HepG2 (cell line): Measurements from ENCODE around the gene CD58. TPM values are rescaled to one million over a fixed set of nuclear protein-coding genes. Genes with fewer than 3 reads are reported as not detected.
A peak's percentile ranks its signal among the peaks of the same experiment; 100 is the strongest.

ENCODE experiments used
- EED ChIP-seq: sonication (generic); formaldehyde crosslinking; IDR thresholded peaks from 2 replicates; pipeline ENCODE4 v1.5.0; 2020; ENCODE audit warnings: mild to moderate bottlenecking, missing genetic modification reagents
- ELF3 ChIP-seq: IDR thresholded peaks from 2 replicates; pipeline ENCODE4 v1.6.1; 2016; ENCODE audit warnings: missing genetic modification reagents, missing compliant biosample characterization
- FOXA1 ChIP-seq, 2 experiments: fragments of 450-650 bp in 1 of 2; sonication (generic) in 1 of 2; formaldehyde crosslinking in 1 of 2; IDR thresholded peaks; 2 replicates each; pipeline versions ENCODE4 v1.4.0 to v1.6.1; 2016 to 2020; ENCODE audit warnings: missing genetic modification reagents in 1 of 2
- IKZF4 ChIP-seq: sonication (generic); formaldehyde crosslinking; IDR thresholded peaks from 2 replicates; pipeline ENCODE4 v1.5.1; 2020; ENCODE audit warnings: borderline replicate concordance, mild to moderate bottlenecking, low read depth, missing genetic modification reagents; ENCODE audit errors: not compliant biosample characterization
- KDM6A ChIP-seq: IDR thresholded peaks from 2 replicates; pipeline ENCODE4 v1.6.1; 2016; ENCODE audit warnings: low read depth
- MEIS2 ChIP-seq: sonication (generic); formaldehyde crosslinking; IDR thresholded peaks from 2 replicates; pipeline ENCODE4 v1.9.0; 2021; ENCODE audit warnings: mild to moderate bottlenecking, missing genetic modification reagents
- MTF1 ChIP-seq: sonication (generic); formaldehyde crosslinking; IDR thresholded peaks from 2 replicates; pipeline ENCODE4 v1.5.0; 2020; ENCODE audit warnings: missing genetic modification reagents
- NAIF1 ChIP-seq: sonication (generic); formaldehyde crosslinking; IDR thresholded peaks from 2 replicates; pipeline ENCODE4 v1.5.0; 2020; ENCODE audit warnings: mild to moderate bottlenecking, missing genetic modification reagents, borderline replicate concordance
- NBN ChIP-seq: fragments of 450-650 bp; conservative IDR thresholded peaks from 2 replicates; pipeline ENCODE4 v1.6.1; 2017
- PBX3 ChIP-seq: sonication (generic); formaldehyde crosslinking; IDR thresholded peaks from 2 replicates; pipeline ENCODE4 v1.8.1; 2023; ENCODE audit warnings: missing genetic modification reagents, inconsistent platforms, borderline replicate concordance
- TARDBP ChIP-seq: sonication (generic); formaldehyde crosslinking; IDR thresholded peaks from 2 replicates; pipeline ENCODE4 v1.8.0; 2022; ENCODE audit warnings: mild to moderate bottlenecking, missing genetic modification reagents
- TOE1 ChIP-seq: sonication (generic); formaldehyde crosslinking; IDR thresholded peaks from 2 replicates; pipeline ENCODE4 v1.4.0; 2020; ENCODE audit warnings: mild to moderate bottlenecking, missing genetic modification reagents
- ZFP91 ChIP-seq: sonication (generic); formaldehyde crosslinking; IDR thresholded peaks from 2 replicates; pipeline ENCODE4 v1.9.0; 2022; ENCODE audit warnings: missing genetic modification reagents, mild to moderate bottlenecking, borderline replicate concordance
- ZKSCAN1 ChIP-seq: fragments of 150-350 bp; IDR thresholded peaks from 2 replicates; pipeline ENCODE4 v1.6.1; 2014; ENCODE audit warnings: low read length
- ZNF12 ChIP-seq: sonication (generic); formaldehyde crosslinking; IDR thresholded peaks from 2 replicates; pipeline ENCODE4 v1.5.0; 2020; ENCODE audit warnings: missing genetic modification reagents
- ZNF414 ChIP-seq: sonication (generic); formaldehyde crosslinking; IDR thresholded peaks from 2 replicates; pipeline ENCODE4 v1.5.0; 2020; ENCODE audit warnings: missing genetic modification reagents
- ZNF512B ChIP-seq: sonication (generic); formaldehyde crosslinking; IDR thresholded peaks from 2 replicates; pipeline ENCODE4 v1.5.1; 2020; ENCODE audit warnings: missing genetic modification reagents, mild to moderate bottlenecking, borderline replicate concordance
- ZNF552 ChIP-seq: sonication (generic); formaldehyde crosslinking; IDR thresholded peaks from 2 replicates; pipeline ENCODE4 v1.9.0; 2022; ENCODE audit warnings: missing genetic modification reagents, mild to moderate bottlenecking, borderline replicate concordance
- ZNF605 ChIP-seq: sonication (generic); formaldehyde crosslinking; IDR thresholded peaks from 2 replicates; pipeline ENCODE4 v1.8.0; 2022; ENCODE audit warnings: mild to moderate bottlenecking, missing genetic modification reagents
- ZNF652 ChIP-seq: IDR thresholded peaks from 2 replicates; pipeline ENCODE4 v1.6.1; 2016; ENCODE audit warnings: low read depth, borderline replicate concordance
- ZNF75D ChIP-seq: sonication (generic); formaldehyde crosslinking; IDR thresholded peaks from 2 replicates; pipeline ENCODE4 v1.8.1; 2023; ENCODE audit warnings: missing genetic modification reagents, mild to moderate bottlenecking, borderline replicate concordance
- polyA plus RNA-seq, 8 experiments: library from polyadenylated mRNA; depleted of rRNA in 3 of 8; stranded (reverse) in 7 of 8; unstranded in 1 of 8; fragments of >200 nt; fragmentation: Illumina TruSeq in 4 of 8; extraction: Trizol in 4 of 8; gene quantifications; 2 replicates each; pipeline versions ENCODE4 v1.2.1 to v1.2.3, GENCODE V29; 2011 to 2016; ENCODE audit warnings: low read depth in 4 of 8, missing spikeins in 1 of 8, mixed read lengths in 1 of 8; ENCODE audit not compliant: insufficient read depth in 1 of 8
- total RNA-seq, 5 experiments: library from RNA; depleted of rRNA; stranded (reverse); fragments of >200 nt; fragmentation: Illumina TruSeq; extraction: Trizol; gene quantifications; 2 replicates each; pipeline ENCODE4 v1.2.3, GENCODE V29; 2016; ENCODE audit warnings: low read depth in 1 of 5
- TF ChIP-seq, protein P1 (sequence below): sonication (generic); formaldehyde crosslinking; IDR thresholded peaks from 2 replicates; pipeline ENCODE4 v1.4.0; 2020; ENCODE audit warnings: missing genetic modification reagents, low read depth, mild to moderate bottlenecking, borderline replicate concordance

Gene CD58
- total and polyA plus RNA-seq, 2 of the 13 experiments (the other 11 are each of a cell fraction or from before 2014, with no cell fraction given) = 9.4 to 13.5 TPM

- TF ChIP-seq, protein P1, sequence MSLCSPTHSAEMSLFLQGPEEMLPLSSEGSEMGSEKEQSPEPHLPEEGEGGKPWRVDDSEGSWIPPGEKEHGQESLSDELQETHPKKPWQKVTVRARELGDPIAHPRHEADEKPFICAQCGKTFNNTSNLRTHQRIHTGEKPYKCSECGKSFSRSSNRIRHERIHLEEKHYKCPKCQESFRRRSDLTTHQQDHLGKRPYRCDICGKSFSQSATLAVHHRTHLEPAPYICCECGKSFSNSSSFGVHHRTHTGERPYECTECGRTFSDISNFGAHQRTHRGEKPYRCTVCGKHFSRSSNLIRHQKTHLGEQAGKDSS = no peak
- no peak for TF ChIP-seq IKZF4 (CRISPR knock-in tag)
- 0 out of 2 replicates have a peak, but pooled peaks have one; percentile 15 for TF ChIP-seq KDM6A
- TF ChIP-seq PBX3 (CRISPR knock-in tag) = no peak
- no peak for TF ChIP-seq ZNF12 (CRISPR knock-in tag)
- peak; percentile 58 for TF ChIP-seq ZNF605 (CRISPR knock-in tag)
- TF ChIP-seq MEIS2 (CRISPR knock-in tag) = 0 out of 2 replicates have a peak, but pooled peaks have one; percentile 22
- no peak for TF ChIP-seq ZNF652 (CRISPR knock-in tag)
- no peak for TF ChIP-seq TOE1 (CRISPR knock-in tag)
- peak; percentile 81 for TF ChIP-seq TARDBP (CRISPR knock-in tag)
- no peak; the same call in 1 of the 2 replicates for TF ChIP-seq ZKSCAN1
- TF ChIP-seq FOXA1 (IDR thresholded peaks at IDR 0.05) = no peak
- TF ChIP-seq FOXA1 (CRISPR knock-in tag; IDR thresholded peaks at IDR 0.05) = peak; percentile 48; the same call in 1 of the 2 replicates
- TF ChIP-seq ZNF414 (CRISPR knock-in tag) = no peak
- TF ChIP-seq ZNF75D = no peak
- TF ChIP-seq ZNF512B (CRISPR knock-in tag) = no peak
- no peak for TF ChIP-seq NBN
- no peak for TF ChIP-seq NAIF1 (CRISPR knock-in tag)
- TF ChIP-seq MTF1 (CRISPR knock-in tag) = no peak
- no peak for TF ChIP-seq EED (CRISPR knock-in tag)
- peak; percentile 48 for TF ChIP-seq ELF3 (CRISPR knock-in tag)
- no peak for TF ChIP-seq ZNF552 (CRISPR knock-in tag)
- TF ChIP-seq ZFP91 (CRISPR knock-in tag) = peak; percentile 69; the same call in 1 of the 2 replicates
Observed at GRCh38 chr1:116485071-116485735, 85.6 kb downstream of the CD58 start (continued).
